Kidney (tissue), 14 donors: Measurements from ENCODE around the gene RHBDF2. TPM values are rescaled to one million over a fixed set of nuclear protein-coding genes. Genes with fewer than 3 reads are reported as not detected.

ENCODE experiments used
- DNase-seq, 5 donors: peaks; one replicate each; pipeline ENCODE4 v3.0.0-alpha.2; 2013 to 2020
- FAIRE-seq: peaks from 2 replicates; lab custom pipeline; 2012; peaks lifted over from hg19 to GRCh38; lab: Jason Lieb, UNC
- H3K27ac ChIP-seq, 2 donors: one replicate each; pipeline ENCODE4 v1.7.0; 2013; ENCODE audit warnings: low read depth in 2 of 2, low read length in 2 of 2, inconsistent platforms in 1 of 2
- H3K27me3 ChIP-seq: one replicate; pipeline ENCODE4 v1.7.1; 2013; ENCODE audit warnings: low read length, inconsistent platforms; ENCODE audit not compliant: control insufficient read depth, insufficient read depth
- H3K36me3 ChIP-seq, 3 donors: one replicate each; pipeline versions ENCODE4 v1.7.0 to v1.7.1; 2013; ENCODE audit warnings: low read length in 3 of 3, control low read depth in 1 of 3, inconsistent platforms in 1 of 3; ENCODE audit not compliant: insufficient read depth in 3 of 3, control insufficient read depth in 2 of 3
- H3K4me1 ChIP-seq, 3 donors: one replicate each; pipeline versions ENCODE4 v1.7.0 to v1.7.1; 2013; ENCODE audit warnings: low read length in 3 of 3, inconsistent platforms in 1 of 3, low read depth in 1 of 3; ENCODE audit not compliant: control insufficient read depth in 2 of 3, insufficient read depth in 2 of 3
- H3K4me3 ChIP-seq, 3 donors: one replicate each; pipeline versions ENCODE4 v1.7.0 to v1.8.1; 2013; ENCODE audit warnings: low read length in 3 of 3, control low read depth in 1 of 3, inconsistent platforms in 1 of 3
- H3K9ac ChIP-seq, 3 donors: one replicate each; pipeline versions ENCODE4 v1.7.0 to v1.7.1; 2013; ENCODE audit warnings: low read length in 3 of 3, control low read depth in 1 of 3, inconsistent platforms in 1 of 3
- H3K9me3 ChIP-seq, 3 donors: one replicate each; pipeline versions ENCODE4 v1.7.0 to v1.7.1; 2013; ENCODE audit warnings: low read length in 3 of 3, control low read depth in 1 of 3, inconsistent platforms in 1 of 3; ENCODE audit not compliant: control insufficient read depth in 2 of 3, insufficient read depth in 1 of 3
- intact Hi-C: fragments of 100-400 bp; cut with DNase I; formaldehyde crosslinking; loops from one replicate; pipeline ENCODE4 v1.11.1; 2022
- polyA plus RNA-seq: library from polyadenylated mRNA; stranded (reverse); fragments of 350-450 nt; fragmentation: Illumina TruSeq; extraction: RNeasy Lipid Tissue Mini Kit (QIAGEN cat#74804); gene quantifications from one replicate; pipeline ENCODE4 v1.2.3, GENCODE V29; 2014; ENCODE audit warnings: low read depth, low replicate concordance; ENCODE audit not compliant: insufficient read depth
- total RNA-seq: library from RNA; stranded (reverse); fragmentation: NEBNext Ultra II Directional; extraction: Animal tissue kit (Norgen Biotek cat#: 25700); gene quantifications from one replicate; pipeline ENCODE4 v1.2.1, GENCODE V29; 2021
- TF ChIP-seq, protein P1 (sequence below): IDR thresholded peaks from 3 replicates; pipeline ENCODE4 v1.5.1; 2012; ENCODE audit warnings: mild to moderate bottlenecking, moderate library complexity, borderline replicate concordance; ENCODE audit not compliant: insufficient read depth; ENCODE audit errors: extremely low read depth
- donor health status: control.
- donor health status: control.
- donor health status: control.
- donor health status: control.
- donor health status: control.
- donor health status: DM: yes; HTN: yes; CAD: no.
- donor health status: Normal renal cell carcinoma (clear cell type).

The RHBDF2 gene
- total and polyA plus RNA-seq, 2 donors from 2014 or later, result 6.8 to 58.6 TPM

DNA sequence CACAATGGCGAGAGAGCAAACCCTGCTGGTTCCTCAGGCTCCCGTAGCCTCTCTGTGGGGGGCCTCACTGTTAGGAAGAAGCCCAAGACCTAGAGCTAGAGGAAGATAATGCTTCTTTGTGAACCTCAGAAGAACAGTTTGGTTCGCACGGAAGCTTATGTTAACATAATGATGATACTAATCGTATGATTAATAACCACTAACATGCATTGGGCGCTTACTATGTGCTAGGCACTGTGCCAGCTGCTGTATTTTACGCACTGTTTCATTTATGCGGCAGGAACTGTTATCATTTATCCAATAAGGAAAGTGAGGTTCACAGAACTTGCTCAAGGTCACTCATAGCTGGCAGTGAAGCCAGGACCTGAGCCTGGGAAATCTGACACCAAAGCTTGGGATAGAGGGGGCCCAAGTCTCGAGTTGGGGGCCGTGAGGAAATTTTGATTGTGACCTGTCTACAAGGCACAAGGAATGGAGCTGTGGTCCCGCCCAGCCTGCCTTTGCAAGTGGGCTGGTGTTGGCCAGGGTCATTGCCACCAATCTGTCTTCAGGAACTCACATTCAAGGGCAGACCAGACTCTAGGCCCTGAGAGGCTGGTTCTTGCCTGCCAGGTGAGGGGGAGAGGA, 45.4 kb upstream of the RHBDF2 start:
- no peaks in the 10 kb centered on the region for H3K27me3 ChIP-seq
- TF ChIP-seq, protein P1, sequence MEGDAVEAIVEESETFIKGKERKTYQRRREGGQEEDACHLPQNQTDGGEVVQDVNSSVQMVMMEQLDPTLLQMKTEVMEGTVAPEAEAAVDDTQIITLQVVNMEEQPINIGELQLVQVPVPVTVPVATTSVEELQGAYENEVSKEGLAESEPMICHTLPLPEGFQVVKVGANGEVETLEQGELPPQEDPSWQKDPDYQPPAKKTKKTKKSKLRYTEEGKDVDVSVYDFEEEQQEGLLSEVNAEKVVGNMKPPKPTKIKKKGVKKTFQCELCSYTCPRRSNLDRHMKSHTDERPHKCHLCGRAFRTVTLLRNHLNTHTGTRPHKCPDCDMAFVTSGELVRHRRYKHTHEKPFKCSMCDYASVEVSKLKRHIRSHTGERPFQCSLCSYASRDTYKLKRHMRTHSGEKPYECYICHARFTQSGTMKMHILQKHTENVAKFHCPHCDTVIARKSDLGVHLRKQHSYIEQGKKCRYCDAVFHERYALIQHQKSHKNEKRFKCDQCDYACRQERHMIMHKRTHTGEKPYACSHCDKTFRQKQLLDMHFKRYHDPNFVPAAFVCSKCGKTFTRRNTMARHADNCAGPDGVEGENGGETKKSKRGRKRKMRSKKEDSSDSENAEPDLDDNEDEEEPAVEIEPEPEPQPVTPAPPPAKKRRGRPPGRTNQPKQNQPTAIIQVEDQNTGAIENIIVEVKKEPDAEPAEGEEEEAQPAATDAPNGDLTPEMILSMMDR, result no peak
- peak overlapping the region; percentile 51 to 64 for H3K27ac ChIP-seq
- FAIRE-seq, result no peak
- H3K4me3 ChIP-seq, result no peak overlapping the region
- intact Hi-C loops, result no loop called here
- peak in 1 of 5 donors; percentile 59 for DNase-seq
- no peak overlapping the region for H3K9ac ChIP-seq
- no peaks in the 10 kb centered on the region for H3K36me3 ChIP-seq
- H3K4me1 ChIP-seq, result peaks cover 0 to 29% (median 17%) of the 10 kb centered on the region in 3 donors
- peaks cover 0 to 2% (median 0%) of the 10 kb centered on the region in 3 donors for H3K9me3 ChIP-seq

DNA sequence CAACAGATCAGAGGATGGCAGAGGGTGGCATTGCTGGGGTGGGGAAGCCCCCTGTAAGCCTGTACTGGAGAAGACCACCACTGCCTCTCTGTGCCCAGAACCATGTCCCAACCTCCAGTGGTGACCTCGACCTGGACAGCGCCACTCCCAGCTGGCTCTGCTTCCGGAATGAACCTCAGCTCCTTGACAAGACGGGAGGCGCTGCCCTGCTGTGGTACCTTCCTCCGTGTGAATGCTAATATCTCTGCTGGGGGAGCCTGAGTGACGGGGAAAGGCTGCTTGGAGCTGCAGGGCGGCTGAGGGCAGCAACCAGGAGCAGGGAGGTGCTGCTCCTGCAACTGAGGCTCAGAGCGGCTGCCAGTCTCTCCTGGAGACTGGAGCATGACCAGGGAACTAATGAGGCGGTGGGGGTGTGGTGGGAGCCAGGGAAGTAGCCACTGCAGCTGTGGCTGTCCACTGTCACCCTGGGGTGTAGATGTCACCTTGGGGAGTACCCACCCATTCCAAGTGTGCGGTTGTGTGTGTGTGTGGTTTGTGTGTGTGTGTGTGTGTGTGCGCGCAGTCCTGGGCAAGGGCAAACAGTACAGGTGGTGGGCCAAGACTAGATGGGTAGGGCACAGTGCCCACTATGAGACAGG, 44.8 kb upstream of the RHBDF2 start:
- DNase-seq (peak; percentile 61 to 74 (median 66)), FAIRE-seq (no peak)
- Histone ChIP-seq H3K9me3 (peaks cover 0 to 2% (median 0%) of the 10 kb centered on the region in 3 donors), H3K36me3 (no peaks in the 10 kb centered on the region), H3K4me3 (no peak overlapping the region), H3K9ac (no peak overlapping the region), H3K27me3 (no peaks in the 10 kb centered on the region), H3K27ac (peak overlapping the region; percentile 5 to 29), H3K4me1 (peaks cover 0 to 33% (median 17%) of the 10 kb centered on the region in 3 donors)
- TF ChIP-seq, protein P1, result no peak
- intact Hi-C loops, result no loop called here

DNA sequence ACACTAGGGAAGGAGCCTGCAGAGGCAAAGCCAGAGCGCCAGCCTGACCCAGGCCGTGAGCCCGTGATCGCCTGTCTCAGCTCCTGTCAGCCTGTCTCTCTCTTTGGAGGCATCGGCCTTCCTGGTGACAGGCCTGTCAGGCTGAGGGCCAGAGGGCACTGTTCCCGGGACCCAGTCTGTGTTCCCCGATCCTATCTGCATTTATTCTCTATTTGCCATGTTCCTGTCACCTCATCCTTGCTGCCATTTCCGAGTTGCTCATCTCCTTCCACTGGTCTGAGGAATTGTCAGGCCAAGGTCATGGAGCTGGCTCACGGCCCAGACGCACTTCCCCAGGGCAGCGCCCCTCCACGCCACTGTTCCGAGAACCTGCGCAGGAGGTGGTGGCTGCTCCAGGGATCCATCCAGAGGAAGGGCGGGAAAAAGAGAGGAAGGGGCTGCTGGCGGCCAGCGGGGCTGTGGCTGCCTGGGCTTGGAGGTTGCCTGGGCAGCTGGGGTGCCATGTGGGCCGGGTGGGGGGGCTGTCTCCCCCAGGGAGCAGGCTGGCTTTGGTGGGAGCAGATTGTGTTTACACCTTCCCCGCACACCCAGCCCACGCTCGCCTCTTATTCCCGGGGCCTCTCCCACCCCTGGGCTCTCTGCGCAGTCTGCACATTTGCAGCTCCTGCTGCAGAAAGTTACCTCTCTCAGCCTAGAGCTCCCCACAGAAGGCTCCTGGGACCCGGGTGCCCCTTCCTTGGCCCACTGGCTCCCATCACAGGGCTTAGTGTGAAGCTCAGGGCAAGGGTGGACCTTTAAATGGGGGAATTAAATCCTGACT, 43.5 kb upstream of the RHBDF2 start:
- H3K9ac ChIP-seq, result no peak overlapping the region
- no peak overlapping the region for H3K4me3 ChIP-seq
- intact Hi-C loops, result no loop called here
- FAIRE-seq (no peak), DNase-seq (peak in 2 of 5 donors; percentile 59 to 73)
- no peaks in the 10 kb centered on the region for H3K27me3 ChIP-seq
- H3K4me1 ChIP-seq, result peaks cover 0 to 36% (median 20%) of the 10 kb centered on the region in 3 donors
- H3K9me3 ChIP-seq, result peaks cover 0 to 2% (median 0%) of the 10 kb centered on the region in 3 donors
- H3K27ac ChIP-seq, result no peak overlapping the region
- TF ChIP-seq, protein P1, result no peak
- no peaks in the 10 kb centered on the region for H3K36me3 ChIP-seq
